Colonic mucosa (tissue), 4 donors: ENCODE measurements around the gene WNT9B. TPM values are rescaled to one million over a fixed set of nuclear protein-coding genes. Genes with fewer than 3 reads are reported as not detected.

ENCODE experiments used
- DNase-seq: peaks from one replicate; pipeline ENCODE4 v3.0.0-alpha.2; 2020
- H3K27ac ChIP-seq: fragments of 200-600 bp; one replicate; pipeline ENCODE4 v1.8.0; 2021
- H3K27me3 ChIP-seq: fragments of 200-600 bp; one replicate; pipeline ENCODE4 v1.8.0; 2021
- H3K36me3 ChIP-seq: fragments of 200-600 bp; one replicate; pipeline ENCODE4 v1.8.0; 2021
- H3K4me1 ChIP-seq: fragments of 200-600 bp; one replicate; pipeline ENCODE4 v1.8.0; 2021; ENCODE audit warnings: mild to moderate bottlenecking
- H3K4me3 ChIP-seq: fragments of 200-600 bp; one replicate; pipeline ENCODE4 v1.8.0; 2021
- H3K9ac ChIP-seq, 2 donors: one replicate each; pipeline ENCODE4 v1.7.0; 2013; ENCODE audit warnings: control low read depth in 2 of 2, low read depth in 2 of 2, low read length in 2 of 2
- H3K9me3 ChIP-seq: fragments of 200-600 bp; one replicate; pipeline ENCODE4 v1.8.0; 2021
- intact Hi-C: fragments of 100-400 bp; cut with DNase I; formaldehyde crosslinking; loops from one replicate; pipeline ENCODE4 v1.14.1; 2022
- total RNA-seq, 2 donors: library from RNA; stranded (reverse); fragmentation: NEBNext Ultra II Directional in 1 of 2; extraction: Animal tissue kit (Norgen Biotek cat#: 25700) in 1 of 2; gene quantifications; one replicate each; pipeline ENCODE4 v1.2.1, GENCODE V29; 2021
- TF ChIP-seq, protein P1 (sequence below): fragments of 200-600 bp; IDR thresholded peaks from one replicate; pipeline ENCODE4 v1.8.0; 2022; ENCODE audit warnings: antibody characterized with exemption, mild to moderate bottlenecking
- donor health status: healthy.
- donor health status: DM: no; HTN: no; CAD: no.
- donor health status: DM: no; HTN: no; CAD: no.

Gene WNT9B
- total RNA-seq, 2 donors from 2014 or later: not detected

- intact Hi-C loops: no loop called here
- no peaks in the 10 kb centered on the region for H3K27me3 ChIP-seq
- no peaks in the 10 kb centered on the region for H3K4me1 ChIP-seq
- no peak overlapping the region for H3K4me3 ChIP-seq
- no peaks in the 10 kb centered on the region for H3K36me3 ChIP-seq
- no peak for DNase-seq
- no peak overlapping the region for H3K27ac ChIP-seq
- H3K9me3 ChIP-seq: no peaks in the 10 kb centered on the region
- H3K9ac ChIP-seq: no peak overlapping the region
- TF ChIP-seq, protein P1, sequence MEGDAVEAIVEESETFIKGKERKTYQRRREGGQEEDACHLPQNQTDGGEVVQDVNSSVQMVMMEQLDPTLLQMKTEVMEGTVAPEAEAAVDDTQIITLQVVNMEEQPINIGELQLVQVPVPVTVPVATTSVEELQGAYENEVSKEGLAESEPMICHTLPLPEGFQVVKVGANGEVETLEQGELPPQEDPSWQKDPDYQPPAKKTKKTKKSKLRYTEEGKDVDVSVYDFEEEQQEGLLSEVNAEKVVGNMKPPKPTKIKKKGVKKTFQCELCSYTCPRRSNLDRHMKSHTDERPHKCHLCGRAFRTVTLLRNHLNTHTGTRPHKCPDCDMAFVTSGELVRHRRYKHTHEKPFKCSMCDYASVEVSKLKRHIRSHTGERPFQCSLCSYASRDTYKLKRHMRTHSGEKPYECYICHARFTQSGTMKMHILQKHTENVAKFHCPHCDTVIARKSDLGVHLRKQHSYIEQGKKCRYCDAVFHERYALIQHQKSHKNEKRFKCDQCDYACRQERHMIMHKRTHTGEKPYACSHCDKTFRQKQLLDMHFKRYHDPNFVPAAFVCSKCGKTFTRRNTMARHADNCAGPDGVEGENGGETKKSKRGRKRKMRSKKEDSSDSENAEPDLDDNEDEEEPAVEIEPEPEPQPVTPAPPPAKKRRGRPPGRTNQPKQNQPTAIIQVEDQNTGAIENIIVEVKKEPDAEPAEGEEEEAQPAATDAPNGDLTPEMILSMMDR: no peak
Observed at GRCh38 chr17:46892192-46892703, 40.9 kb downstream of the WNT9B start.

DNA sequence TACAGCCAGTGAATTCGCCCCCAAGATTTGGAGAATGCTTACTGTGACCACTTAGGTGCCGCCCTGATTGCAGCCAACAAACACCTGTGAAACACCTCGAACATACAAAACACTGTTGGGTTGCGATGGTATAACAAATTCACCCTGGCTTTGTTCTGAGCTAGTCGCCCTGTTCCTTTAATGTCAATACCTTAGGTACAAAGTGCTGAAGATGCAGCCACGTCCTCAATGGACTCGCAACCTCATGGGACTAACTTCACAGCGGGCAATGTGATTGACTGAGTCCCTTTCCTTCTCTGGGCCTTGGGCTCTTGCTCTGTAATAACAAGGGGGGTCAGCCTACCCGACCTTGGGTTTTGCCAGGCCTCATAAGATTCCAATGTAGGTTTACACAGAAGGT, 42.6 kb downstream of the WNT9B start:
- H3K36me3 ChIP-seq: no peaks in the 10 kb centered on the region
- no peak for DNase-seq
- H3K4me1 ChIP-seq: no peaks in the 10 kb centered on the region
- H3K9me3 ChIP-seq: no peaks in the 10 kb centered on the region
- TF ChIP-seq, protein P1: no peak
- no peak overlapping the region for H3K4me3 ChIP-seq
- intact Hi-C loops: no loop called here
- no peak overlapping the region for H3K9ac ChIP-seq
- no peak overlapping the region for H3K27ac ChIP-seq
- no peaks in the 10 kb centered on the region for H3K27me3 ChIP-seq

DNA sequence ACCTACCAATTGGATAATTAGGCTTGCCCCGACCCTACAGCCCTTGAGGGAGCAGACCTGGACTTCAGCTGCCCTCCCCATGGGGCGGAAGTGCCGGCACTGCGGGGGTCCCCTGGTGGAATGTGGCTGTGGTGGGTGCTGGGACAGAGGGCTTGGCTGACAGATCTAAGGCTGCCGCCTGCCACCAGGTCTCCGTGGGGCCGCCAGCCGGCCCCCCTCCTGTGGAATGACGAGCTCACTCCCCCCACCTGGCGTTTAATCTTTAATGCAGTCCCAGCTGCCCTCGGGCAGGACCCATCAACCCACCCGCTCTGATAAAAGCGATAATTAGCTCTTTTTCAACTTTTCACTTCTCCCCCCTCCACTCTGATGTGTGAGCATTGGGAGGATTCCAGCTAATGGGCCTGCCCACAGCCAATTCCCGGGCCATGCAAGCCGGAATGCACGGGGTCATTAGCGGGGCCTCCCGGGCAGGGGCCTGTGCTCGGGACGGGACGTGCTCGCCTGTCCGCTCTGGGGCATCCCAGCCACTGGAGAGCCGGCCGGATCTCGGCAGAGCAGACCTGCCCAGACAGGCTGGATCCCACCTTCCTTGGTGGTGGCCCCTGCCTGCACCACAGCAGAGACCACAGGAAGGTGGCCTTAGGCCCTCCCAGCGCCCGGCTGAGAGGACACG, 43.2 kb downstream of the WNT9B start:
- TF ChIP-seq, protein P1: no peak
- H3K36me3 ChIP-seq: no peaks in the 10 kb centered on the region
- DNase-seq: no peak
- H3K27ac ChIP-seq: no peak overlapping the region
- H3K4me1 ChIP-seq: no peaks in the 10 kb centered on the region
- H3K9ac ChIP-seq: no peak overlapping the region
- intact Hi-C loops: no loop called here
- no peaks in the 10 kb centered on the region for H3K27me3 ChIP-seq
- H3K4me3 ChIP-seq: no peak overlapping the region
- H3K9me3 ChIP-seq: no peaks in the 10 kb centered on the region

GRCh38 chr17:46895171-46895570, 43.8 kb downstream of the WNT9B start:
- intact Hi-C loops: no loop called here
- H3K9me3 ChIP-seq: no peaks in the 10 kb centered on the region
- H3K36me3 ChIP-seq: no peaks in the 10 kb centered on the region
- no peak overlapping the region for H3K27ac ChIP-seq
- H3K27me3 ChIP-seq: no peaks in the 10 kb centered on the region
- H3K9ac ChIP-seq: no peak overlapping the region
- no peak overlapping the region for H3K4me3 ChIP-seq
- TF ChIP-seq, protein P1: no peak
- no peaks in the 10 kb centered on the region for H3K4me1 ChIP-seq
- no peak for DNase-seq

DNA sequence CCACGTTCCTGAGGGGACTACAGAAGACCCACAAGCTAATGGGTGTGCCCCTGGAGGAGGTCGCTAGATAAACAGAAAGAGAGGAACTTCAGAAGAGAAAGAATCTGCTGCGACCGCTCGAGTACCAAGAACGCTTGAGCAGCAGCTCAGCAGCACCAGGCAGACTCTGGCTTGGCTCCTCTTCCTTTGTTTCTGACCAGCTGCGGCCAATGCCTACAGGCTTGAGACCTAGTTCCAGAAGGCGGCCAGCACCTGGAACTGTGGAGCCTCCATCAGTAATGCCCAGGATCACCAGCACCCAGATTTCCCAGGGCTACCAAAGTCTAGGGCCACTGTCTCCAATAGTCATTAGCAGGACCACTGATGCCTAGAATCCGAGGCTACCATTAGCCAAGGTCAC, 45.6 kb downstream of the WNT9B start:
- Histone ChIP-seq H3K36me3 (no peaks in the 10 kb centered on the region), H3K9ac (no peak overlapping the region), H3K4me1 (no peaks in the 10 kb centered on the region), H3K27ac (no peak overlapping the region), H3K9me3 (no peaks in the 10 kb centered on the region), H3K27me3 (no peaks in the 10 kb centered on the region), H3K4me3 (no peak overlapping the region)
- intact Hi-C loops: no loop called here
- TF ChIP-seq, protein P1: no peak
- DNase-seq: no peak
